HepG2 (cell line): ENCODE measurements around the gene DUSP16. TPM values are rescaled to one million over a fixed set of nuclear protein-coding genes. Genes with fewer than 3 reads are reported as not detected.

Experiments used
- ATAC-seq: fragments of 200-7000 bp; cut with Tn5 transposase; 3 replicates; pipeline ENCODE4 v1.9.1; 2020; ENCODE audit warnings: mild to moderate bottlenecking, moderate library complexity
- BruUV-seq: library from RNA; stranded (reverse); fragments of 400-500 nt; replicated peaks from 2 replicates; lab custom pipeline; 2021; lab: Mats Ljungman, UMichigan
- CTCF ChIA-PET: fragments of 300-600 bp; formaldehyde crosslinking; extraction: SDS; loops from one replicate; lab custom pipeline; 2021; ENCODE audit warnings: low total read pairs, inconsistent platforms, low intra/inter-chr PET ratio; lab: Yijun Ruan, JAX
- POLR2A ChIA-PET: fragments of 350-600 bp; sonication (Branson Sonifier 250); formaldehyde crosslinking; loops from one replicate; lab custom pipeline; 2020; ENCODE audit warnings: antibody characterized with exemption, inconsistent platforms; lab: Yijun Ruan, JAX
- DNase-seq: peaks from one replicate; pipeline ENCODE4 v3.0.0-alpha.2; 2015; ENCODE audit warnings: low spot score
- FAIRE-seq: peaks from 3 replicates; lab custom pipeline; 2011; peaks lifted over from hg19 to GRCh38; lab: Jason Lieb, UNC
- H2AFZ ChIP-seq: one replicate; pipeline ENCODE4 v1.6.1; 2011; ENCODE audit warnings: low read length, inconsistent platforms
- H3K27ac ChIP-seq: fragments of 300-600 bp; 3 replicates; pipeline ENCODE4 v1.8.0; 2011; ENCODE audit warnings: mixed run types, mild to moderate bottlenecking, mixed read lengths, low read length, inconsistent platforms; ENCODE audit not compliant: insufficient read depth; ENCODE audit errors: extremely low read length
- H3K27me3 ChIP-seq, 2 experiments: fragments of 200-600 bp in 1 of 2; 2 replicates in 1 of 2; 3 replicates in 1 of 2; pipeline versions ENCODE4 v1.6.0 to v1.8.0; 2011; ENCODE audit warnings: low read length in 2 of 2, mild to moderate bottlenecking in 2 of 2, moderate library complexity in 2 of 2, inconsistent platforms in 1 of 2; ENCODE audit not compliant: insufficient read depth in 2 of 2, control insufficient read depth in 1 of 2
- H3K36me3 ChIP-seq, 2 experiments: fragments of 200-600 bp in 1 of 2; replicated peaks in 1 of 2; 2 replicates in 1 of 2; 3 replicates in 1 of 2; pipeline versions ENCODE4 v1.5.1 to v1.8.0; 2011; ENCODE audit warnings: low read length in 2 of 2, inconsistent platforms in 1 of 2; ENCODE audit not compliant: insufficient read depth in 2 of 2, control insufficient read depth in 1 of 2
- H3K4me1 ChIP-seq: 2 replicates; pipeline ENCODE4 v1.5.1; 2012; ENCODE audit warnings: low read length, inconsistent platforms; ENCODE audit not compliant: insufficient read depth
- H3K4me2 ChIP-seq: 2 replicates; pipeline ENCODE4 v1.6.0; 2011; ENCODE audit warnings: low read depth, low read length, inconsistent platforms
- H3K4me3 ChIP-seq, 3 experiments: fragments of 200-600 bp in 1 of 3; sonication (generic), shearing (Covaris generic) in 1 of 3; replicated peaks in 1 of 3; 2 replicates each; pipeline ENCODE4 v1.5.1; 2011 to 2016; ENCODE audit warnings: low read length in 3 of 3, inconsistent platforms in 2 of 3, low read depth in 2 of 3, mild to moderate bottlenecking in 2 of 3, control low read depth in 1 of 3, mixed read lengths in 1 of 3; ENCODE audit not compliant: insufficient read depth in 1 of 3
- H3K79me2 ChIP-seq: one replicate; pipeline ENCODE4 v1.6.1; 2011; ENCODE audit warnings: low read length, inconsistent platforms; ENCODE audit not compliant: insufficient read depth
- H3K9ac ChIP-seq: 2 replicates; pipeline ENCODE4 v1.6.0; 2011; ENCODE audit warnings: mild to moderate bottlenecking, low read depth, low read length, inconsistent platforms; ENCODE audit not compliant: insufficient read depth
- H3K9me3 ChIP-seq: 2 replicates; pipeline ENCODE4 v1.5.1; 2012; ENCODE audit warnings: mild to moderate bottlenecking, low read length
- H4K20me1 ChIP-seq: 2 replicates; pipeline ENCODE4 v1.6.0; 2011; ENCODE audit warnings: inconsistent platforms, mild to moderate bottlenecking, low read length, moderate library complexity; ENCODE audit not compliant: insufficient read depth
- DZIP1 ChIP-seq: sonication (generic); formaldehyde crosslinking; IDR thresholded peaks from 2 replicates; pipeline ENCODE4 v1.5.0; 2020; ENCODE audit warnings: mild to moderate bottlenecking, missing genetic modification reagents
- GATAD2A ChIP-seq: IDR thresholded peaks from 2 replicates; pipeline ENCODE4 v1.6.1; 2016
- GFI1 ChIP-seq: sonication (generic); formaldehyde crosslinking; IDR thresholded peaks from 2 replicates; pipeline ENCODE4 v1.5.0; 2020; ENCODE audit warnings: missing genetic modification reagents, mild to moderate bottlenecking, borderline replicate concordance
- ISX ChIP-seq: sonication (generic); formaldehyde crosslinking; conservative IDR thresholded peaks from 2 replicates; pipeline ENCODE4 v1.5.0; 2020; ENCODE audit warnings: missing genetic modification reagents
- KDM4B ChIP-seq: sonication (generic); formaldehyde crosslinking; IDR thresholded peaks from 2 replicates; pipeline ENCODE4 v1.4.0; 2020; ENCODE audit warnings: missing genetic modification reagents
- KDM5B ChIP-seq: sonication (generic); formaldehyde crosslinking; IDR thresholded peaks from 2 replicates; pipeline ENCODE4 v1.4.0; 2020; ENCODE audit warnings: missing genetic modification reagents, mild to moderate bottlenecking, borderline replicate concordance
- KMT2B ChIP-seq: IDR thresholded peaks from 2 replicates; pipeline ENCODE4 v1.6.1; 2016; ENCODE audit warnings: missing genetic modification reagents, missing compliant biosample characterization
- PHF5A ChIP-seq: IDR thresholded peaks from one replicate; pipeline ENCODE4 v1.6.1; 2018; ENCODE audit warnings: low read depth, missing genetic modification reagents; ENCODE audit not compliant: unreplicated experiment
- TBX3 ChIP-seq: fragments of 450-650 bp; IDR thresholded peaks from 2 replicates; pipeline ENCODE4 v1.6.1; 2017; ENCODE audit warnings: antibody characterized with exemption, mild to moderate bottlenecking, inconsistent platforms, borderline replicate concordance
- U2AF1 ChIP-seq: fragments of 200-400 bp; formaldehyde crosslinking; optimal IDR thresholded peaks from 2 replicates; pipeline ENCODE3; 2017; ENCODE audit warnings: mild to moderate bottlenecking, low read depth, low read length
- ZBTB49 ChIP-seq: sonication (generic); formaldehyde crosslinking; IDR thresholded peaks from 2 replicates; pipeline ENCODE4 v1.4.0; 2020; ENCODE audit warnings: missing genetic modification reagents, borderline replicate concordance
- ZMAT5 ChIP-seq: sonication (generic); formaldehyde crosslinking; IDR thresholded peaks from 2 replicates; pipeline ENCODE4 v1.5.0; 2020; ENCODE audit warnings: mild to moderate bottlenecking, low read depth, missing genetic modification reagents, borderline replicate concordance
- ZNF678 ChIP-seq: sonication (generic); formaldehyde crosslinking; IDR thresholded peaks from 2 replicates; pipeline ENCODE4 v1.4.0; 2020; ENCODE audit warnings: mild to moderate bottlenecking, missing genetic modification reagents
- WGBS: methylation state at CpG from one replicate; pipeline ENCODE4 v1.1.6; 2017; ENCODE audit warnings: low lambda C conversion rate; 5-methylcytosine and 5-hydroxymethylcytosine counted together
- in situ Hi-C: cut with HindIII; loops from 2 replicates; pipeline ENCODE4 v1.10.0; 2017; ENCODE audit warnings: low pct_unique_long_range_greater_than_20kb; ENCODE audit not compliant: extremely low pct_ligation_motif_present
- intact Hi-C: fragments of 100-400 bp; cut with micrococcal nuclease; formaldehyde crosslinking; loops from one replicate; pipeline ENCODE4 v1.10.0; 2022; ENCODE audit not compliant: unreplicated experiment
- polyA plus RNA-seq, 8 experiments: library from polyadenylated mRNA; depleted of rRNA in 3 of 8; stranded (reverse) in 7 of 8; unstranded in 1 of 8; fragments of >200 nt; fragmentation: Illumina TruSeq in 4 of 8; extraction: Trizol in 4 of 8; gene quantifications; 2 replicates each; pipeline versions ENCODE4 v1.2.1 to v1.2.3, GENCODE V29; 2011 to 2016; ENCODE audit warnings: low read depth in 4 of 8, missing spikeins in 1 of 8, mixed read lengths in 1 of 8; ENCODE audit not compliant: insufficient read depth in 1 of 8
- total RNA-seq, 5 experiments: library from RNA; depleted of rRNA; stranded (reverse); fragments of >200 nt; fragmentation: Illumina TruSeq; extraction: Trizol; gene quantifications; 2 replicates each; pipeline ENCODE4 v1.2.3, GENCODE V29; 2016; ENCODE audit warnings: low read depth in 1 of 5

The DUSP16 gene
- total and polyA plus RNA-seq, 2 of the 13 experiments (the other 11 are each of a cell fraction or from before 2014, with no cell fraction given) = 45.7 to 46.6 TPM

GRCh38 chr12:12533238-12533829, 29.3 kb downstream of the DUSP16 start (continued):
- TF ChIP-seq ZNF678 (CRISPR knock-in tag) = no peak
- no peak for TF ChIP-seq U2AF1
- peak; percentile 29; the same call in 1 of the 2 replicates for TF ChIP-seq GATAD2A (CRISPR knock-in tag)
- no peak for TF ChIP-seq KDM5B (CRISPR knock-in tag)
- no peak for TF ChIP-seq ZBTB49
- no peak for TF ChIP-seq KDM4B (CRISPR knock-in tag)
- TF ChIP-seq ZMAT5 (CRISPR knock-in tag) = no peak
- no peak for TF ChIP-seq GFI1 (CRISPR knock-in tag)
- no peak for TF ChIP-seq KMT2B (CRISPR knock-in tag)

- Histone ChIP-seq H4K20me1 (peaks cover 20% of the 10 kb centered on the region), H3K9ac (no peak overlapping the region), H3K79me2 (peaks cover 71% of the 10 kb centered on the region), H2AFZ (no peak overlapping the region), H3K36me3 (peaks cover 2 to 18% of the 10 kb centered on the region in 2 experiments; a peak in 4 of 5 replicates), H3K4me1 (peaks cover 81% of the 10 kb centered on the region), H3K4me2 (no peak overlapping the region), H3K9me3 (no peaks in the 10 kb centered on the region), H3K27ac (no peak overlapping the region), H3K4me3 (no peak overlapping the region), H3K27me3 (no peaks in the 10 kb centered on the region)
- in situ Hi-C loops (no loop called here), intact Hi-C loops (no loop called here)
- no TSS peak for BruUV-seq
- POLR2A ChIA-PET = no interaction called here
- WGBS = 96% methylated on average over 2 of the region's 2 CpGs
- CTCF ChIA-PET = no interaction called here
- FAIRE-seq (no peak), DNase-seq (no peak), ATAC-seq (no peak)
- TF ChIP-seq ISX (no peak), DZIP1 (CRISPR knock-in tag) (no peak), PHF5A (CRISPR knock-in tag) (no peak), TBX3 (no peak)
These were observed 31.5 kb downstream of the DUSP16 start for GRCh38 chr12:12531194-12531593.
